ENCODE measurements around the gene ENDOU.

Gene ENDOU

DNA sequence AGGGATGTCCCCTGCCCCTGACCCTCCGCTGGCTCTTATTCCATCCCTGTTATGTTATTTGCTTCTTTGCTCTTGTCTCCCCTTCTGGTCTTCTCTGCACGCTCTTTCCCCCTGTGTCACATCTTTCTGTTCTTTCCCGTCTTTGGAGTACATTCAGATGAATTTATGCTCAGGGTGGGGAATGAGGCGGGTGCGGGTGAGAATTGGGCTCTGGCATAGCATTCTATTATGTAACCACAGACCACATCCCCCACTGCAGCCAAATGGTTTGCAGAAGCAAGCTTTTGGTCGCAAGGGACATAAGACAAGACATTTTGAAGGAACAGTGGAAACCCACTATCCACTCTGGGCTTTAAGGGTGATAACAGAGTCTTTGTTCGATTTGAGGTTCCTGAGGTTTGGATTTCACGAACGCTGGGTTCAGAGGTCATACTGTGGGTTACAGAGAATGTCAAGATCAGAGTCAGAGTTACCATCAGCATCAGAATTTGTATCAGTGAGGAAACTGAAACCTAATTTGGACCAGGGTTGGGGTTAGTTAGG lies 3.8 kb downstream of the ENDOU start:
- no peak for DNase-seq (ENCODE audit: low read depth)

DNA sequence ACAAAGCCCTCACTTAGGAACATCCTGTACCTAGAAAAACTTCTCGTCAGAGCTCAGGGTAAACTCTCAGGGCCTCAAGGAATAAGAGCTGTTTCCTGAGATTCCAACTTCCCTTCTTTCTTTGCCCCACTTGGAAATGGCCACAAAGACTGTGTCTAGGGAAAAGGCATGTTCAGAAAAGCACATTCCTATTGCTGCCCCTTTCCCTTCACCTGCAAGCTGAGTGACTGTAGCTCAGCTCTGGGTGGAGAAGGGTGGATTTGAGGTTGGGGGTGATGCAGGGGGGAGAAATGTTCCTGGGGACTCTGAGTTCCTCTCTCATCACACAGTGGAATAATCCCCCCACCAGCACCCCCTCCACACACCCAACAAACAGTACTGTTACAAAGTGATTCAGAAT lies 6.8 kb downstream of the ENDOU start:
- no peak for DNase-seq (ENCODE audit: low read depth)

DNA sequence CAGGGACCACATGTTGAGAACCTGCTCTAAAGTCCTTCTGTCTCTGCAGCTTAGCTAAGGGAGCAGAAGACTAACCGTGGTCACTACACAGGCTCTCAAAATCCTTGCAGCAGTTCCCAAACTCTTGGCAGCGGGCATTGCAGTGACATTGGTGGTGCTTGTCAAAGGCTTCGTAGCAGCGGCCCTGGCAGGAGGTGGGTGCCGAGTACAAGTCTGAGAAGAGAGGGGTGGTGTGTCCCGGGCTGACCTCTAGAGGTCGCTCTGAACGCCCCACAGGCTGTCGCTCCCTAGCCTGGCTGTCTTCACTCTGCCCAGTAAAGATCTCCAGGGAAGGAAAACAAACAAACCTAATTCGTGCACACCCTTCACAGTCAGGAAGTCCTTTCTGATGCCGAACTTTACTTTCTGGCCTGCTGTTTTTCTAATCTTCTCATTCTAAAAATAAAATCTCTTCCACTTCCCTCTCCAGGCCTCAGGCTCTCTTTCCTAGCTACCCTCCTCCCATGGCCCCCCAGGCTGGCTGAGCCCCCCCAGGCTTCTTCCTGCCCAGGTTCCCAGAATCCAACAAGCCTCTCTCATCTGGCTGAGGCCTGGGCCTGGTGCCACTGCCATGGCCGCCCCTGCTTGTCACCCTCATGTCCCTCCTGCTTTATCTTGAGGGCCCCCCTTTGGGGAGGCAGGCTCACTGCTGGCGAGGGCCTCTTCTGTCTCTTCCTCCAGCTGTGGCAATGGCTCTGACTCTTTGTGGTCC lies 7.7 kb downstream of the ENDOU start:
- DNase-seq (ENCODE audit: low read depth), result no peak

DNA sequence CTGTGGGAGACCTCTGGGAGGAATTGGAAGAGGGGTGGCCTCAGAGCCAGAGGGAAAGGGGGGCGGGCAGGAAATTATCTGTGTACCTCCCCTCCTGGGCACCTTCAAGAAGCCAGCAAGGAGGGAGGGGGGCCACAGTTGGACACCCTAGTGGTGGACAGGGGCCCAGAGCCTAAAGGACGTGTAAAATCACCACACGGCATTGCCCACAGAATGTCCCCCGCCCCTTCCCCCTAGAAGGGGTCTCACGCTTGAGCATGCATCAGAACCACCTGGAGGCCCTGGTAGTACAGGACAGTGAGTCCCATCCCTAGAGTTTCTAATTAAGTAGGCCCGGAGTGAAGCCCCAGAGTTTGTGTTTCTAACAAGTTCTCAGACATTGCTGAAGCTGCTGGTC lies 8.2 kb downstream of the ENDOU start:
- no peak for DNase-seq (ENCODE audit: low read depth)

DNA sequence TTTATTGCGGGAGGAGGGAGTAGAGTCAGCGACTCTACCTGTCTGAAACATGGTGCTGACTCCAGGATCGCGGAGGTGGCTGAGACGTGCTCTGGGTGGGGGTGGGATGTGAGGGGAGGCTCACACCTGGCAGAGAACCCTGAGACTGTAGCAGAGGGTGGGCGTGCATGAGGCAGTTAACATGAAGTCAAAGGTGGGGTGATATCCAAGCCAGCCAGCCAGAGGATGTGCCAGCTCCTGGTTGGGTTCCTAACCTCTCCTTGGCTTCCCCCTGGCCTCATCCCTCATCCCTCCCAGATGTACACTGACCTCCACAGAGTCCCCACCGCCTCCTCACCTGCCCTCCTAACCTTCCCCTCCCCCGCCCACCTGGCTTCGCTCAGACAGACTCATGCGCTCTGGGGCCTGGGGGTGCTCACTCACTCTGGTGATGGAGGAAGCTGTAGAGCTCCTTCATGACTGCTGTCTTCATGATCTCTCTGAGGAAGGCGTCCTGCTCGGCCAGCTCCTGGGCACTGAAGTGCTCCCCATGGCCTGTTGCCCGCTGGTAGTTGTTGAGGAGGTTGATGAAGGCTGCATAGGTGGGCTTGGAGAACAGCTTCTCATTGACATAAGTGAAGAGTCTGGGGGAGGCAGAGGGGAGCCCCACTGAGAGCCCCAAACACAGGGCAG lies 9.3 kb downstream of the ENDOU start:
- DNase-seq (ENCODE audit: low read depth), result no peak

DNA sequence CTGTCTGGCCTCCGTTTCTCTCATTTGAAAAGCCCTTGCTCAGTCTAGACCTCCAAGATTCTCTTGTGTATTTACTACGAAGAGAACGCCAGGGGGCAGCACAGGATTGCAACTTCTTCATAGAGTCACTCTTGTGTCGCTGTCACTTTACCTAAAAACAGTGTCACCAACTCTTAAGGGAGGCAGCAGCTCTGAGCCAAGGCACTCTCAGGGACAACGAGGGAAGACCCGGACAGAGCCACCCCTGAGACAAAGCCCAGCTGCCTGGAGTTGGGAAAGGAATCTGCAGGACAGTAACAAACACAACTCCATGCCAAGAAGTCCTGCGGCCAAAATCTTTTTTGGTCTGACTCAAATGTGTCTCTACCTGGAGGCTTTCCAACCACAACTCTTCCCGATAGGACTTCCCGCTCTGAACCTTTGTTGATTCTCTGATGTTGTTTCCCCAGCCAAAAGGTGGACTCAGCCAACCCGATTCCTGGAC lies 9.9 kb downstream of the ENDOU start:
- peak; percentile 62 for DNase-seq (ENCODE audit: low read depth)

DNA sequence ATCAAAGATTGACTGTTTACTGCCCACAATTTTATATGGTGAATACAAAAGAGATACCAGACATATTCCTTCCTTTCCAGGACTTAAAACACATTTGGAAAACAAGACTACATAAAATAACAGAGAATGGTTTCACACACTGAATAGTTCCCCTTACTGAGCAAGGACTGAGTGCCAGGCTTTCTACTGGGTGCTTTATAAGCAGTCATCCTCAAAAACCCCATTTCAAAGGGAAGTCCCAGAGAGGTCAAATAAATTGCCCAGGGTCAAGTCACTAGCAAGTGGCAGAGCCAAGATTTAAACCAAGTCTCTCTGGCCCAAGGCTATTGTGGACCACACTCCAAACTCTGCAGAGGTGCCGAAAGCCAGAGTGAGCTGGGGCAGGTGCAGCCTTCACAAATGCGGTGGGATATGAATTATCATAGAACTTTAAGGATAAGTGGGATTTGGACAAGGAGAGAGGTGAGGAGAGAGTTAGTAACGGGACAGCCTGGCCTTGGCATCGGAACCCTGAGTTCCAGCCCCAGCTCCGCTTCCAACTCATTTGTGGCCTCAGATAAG lies 10.4 kb downstream of the ENDOU start:
- DNase-seq (ENCODE audit: low read depth), result no peak

DNA sequence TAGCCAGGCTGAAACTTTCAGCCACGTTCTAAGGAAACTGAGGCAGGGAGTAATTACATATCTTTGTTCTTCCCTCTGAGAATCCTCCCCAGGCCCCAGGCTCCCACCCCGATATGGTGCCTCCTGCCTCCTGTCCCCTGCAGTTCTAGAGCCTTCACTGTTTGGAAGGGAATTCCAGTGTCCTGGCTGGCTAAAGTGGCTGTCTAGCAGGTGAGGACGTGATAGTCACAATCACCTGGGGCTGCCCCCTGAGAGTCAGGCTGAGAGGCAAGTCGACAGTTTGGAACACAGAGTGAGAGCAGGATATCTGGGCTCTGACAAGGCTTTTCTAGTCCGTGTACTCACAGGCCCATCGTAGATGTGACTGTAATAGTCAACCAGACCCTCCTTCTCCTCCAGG lies 13.1 kb downstream of the ENDOU start:
- DNase-seq (ENCODE audit: low read depth), result no peak

DNA sequence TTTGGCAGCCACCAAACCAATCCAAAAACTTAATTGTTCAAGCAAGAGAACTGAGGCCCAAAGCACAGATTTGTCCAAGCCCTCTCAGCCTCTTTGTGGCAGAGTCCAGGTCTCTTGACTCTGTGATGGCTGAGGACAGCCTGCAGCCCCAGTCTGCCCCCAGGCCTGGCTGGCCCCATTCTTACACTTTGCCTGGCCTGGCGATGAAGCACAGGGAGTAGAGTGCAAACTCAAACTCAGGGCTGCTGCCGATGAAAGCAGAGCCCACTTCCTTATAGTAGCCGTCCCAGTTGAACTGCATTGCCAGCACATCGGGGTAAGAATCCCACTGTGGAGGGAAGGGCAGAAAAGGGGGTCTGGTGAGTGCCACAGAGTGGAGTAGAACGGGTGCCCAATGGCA lies 13.8 kb downstream of the ENDOU start:
- DNase-seq (ENCODE audit: low read depth), result no peak

DNA sequence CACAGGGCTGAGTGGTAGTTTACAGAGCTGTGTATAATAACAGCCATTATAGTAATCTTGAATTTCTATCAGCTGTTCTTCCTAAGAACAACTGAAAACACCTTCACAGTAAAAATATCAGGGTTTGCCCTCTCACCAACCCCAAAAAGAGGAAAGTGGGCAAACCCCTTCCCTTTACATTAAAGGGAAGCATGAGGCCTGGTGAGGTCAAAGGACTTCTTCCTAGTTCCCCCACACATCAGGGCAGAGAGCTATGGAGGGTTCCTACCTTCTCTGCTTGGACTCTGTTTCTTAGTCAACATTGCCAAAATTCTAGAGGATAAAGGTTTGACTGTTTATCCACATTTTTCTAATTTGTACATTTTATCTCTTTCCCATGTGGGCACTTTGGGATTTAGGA lies 15.0 kb downstream of the ENDOU start:
- no peak for DNase-seq (ENCODE audit: low read depth)

DNA sequence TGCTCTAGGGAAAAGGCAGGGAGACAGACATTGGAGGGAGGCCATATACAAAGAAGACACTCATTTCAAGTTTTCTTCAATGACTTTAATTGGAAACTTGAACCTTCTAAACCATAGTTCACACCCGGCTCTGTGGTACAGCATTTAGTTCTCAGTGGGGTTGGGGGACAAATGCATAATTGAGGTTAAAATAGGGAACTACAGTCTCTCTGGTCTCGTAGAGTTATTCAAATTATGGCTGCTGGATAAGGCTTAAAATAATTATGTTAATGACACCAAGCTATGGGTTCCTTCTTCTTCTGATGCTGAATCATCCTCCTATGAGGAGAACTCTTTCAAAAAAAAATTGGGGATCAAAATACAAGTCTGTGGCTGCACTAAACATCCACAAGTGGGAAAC lies 15.6 kb downstream of the ENDOU start:
- DNase-seq (ENCODE audit: low read depth), result no peak

DNA sequence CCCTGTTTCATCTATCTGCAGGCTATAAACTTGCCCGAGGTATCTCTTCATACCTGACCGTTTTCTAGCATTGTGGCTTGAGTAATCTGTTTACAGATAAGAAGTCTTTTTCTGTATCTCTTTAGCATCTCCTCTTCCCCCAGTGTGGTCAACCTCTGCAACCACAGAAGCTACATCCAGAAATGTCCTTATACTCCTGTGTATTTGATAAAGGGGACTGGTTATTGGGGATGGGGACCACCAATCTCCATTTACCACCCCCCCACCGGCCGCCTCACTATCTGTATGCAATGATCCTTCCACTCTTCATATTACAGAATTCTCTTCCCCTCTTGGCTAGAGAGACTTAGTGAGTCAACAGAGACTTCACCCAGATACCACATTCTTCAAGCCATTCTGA lies 16.1 kb downstream of the ENDOU start:
- no peak for DNase-seq (ENCODE audit: low read depth)

DNA sequence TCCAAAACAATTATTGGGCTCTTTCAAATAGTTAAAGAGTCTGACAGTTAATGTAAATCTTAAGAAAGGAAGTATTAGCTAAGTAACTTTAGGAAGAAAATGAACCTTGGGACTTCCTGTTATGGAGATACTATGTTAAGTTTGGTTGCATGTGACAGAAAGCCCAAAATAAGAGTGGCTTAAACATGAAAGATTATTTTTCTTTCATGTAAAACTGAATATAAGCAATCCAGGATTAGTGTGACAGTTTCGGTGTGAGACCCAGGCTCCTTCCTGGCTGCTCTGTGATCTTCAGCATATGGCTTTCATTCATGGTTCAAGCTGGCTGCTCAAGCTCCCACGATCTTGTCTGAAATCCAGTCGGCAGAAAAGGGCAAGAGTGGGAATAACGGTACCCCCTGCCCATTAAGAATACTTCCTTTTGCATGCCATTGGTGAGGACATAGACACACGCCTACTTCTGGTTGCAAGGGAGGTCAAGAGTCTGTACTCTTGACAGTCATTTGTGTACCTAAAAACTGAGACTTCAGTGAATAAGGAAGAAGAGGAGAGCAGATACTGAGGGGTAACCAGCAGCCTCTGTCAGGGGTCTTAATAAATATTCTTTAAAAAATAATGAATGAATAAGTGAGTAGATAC lies 17.3 kb downstream of the ENDOU start:
- DNase-seq (ENCODE audit: low read depth), result no peak

DNA sequence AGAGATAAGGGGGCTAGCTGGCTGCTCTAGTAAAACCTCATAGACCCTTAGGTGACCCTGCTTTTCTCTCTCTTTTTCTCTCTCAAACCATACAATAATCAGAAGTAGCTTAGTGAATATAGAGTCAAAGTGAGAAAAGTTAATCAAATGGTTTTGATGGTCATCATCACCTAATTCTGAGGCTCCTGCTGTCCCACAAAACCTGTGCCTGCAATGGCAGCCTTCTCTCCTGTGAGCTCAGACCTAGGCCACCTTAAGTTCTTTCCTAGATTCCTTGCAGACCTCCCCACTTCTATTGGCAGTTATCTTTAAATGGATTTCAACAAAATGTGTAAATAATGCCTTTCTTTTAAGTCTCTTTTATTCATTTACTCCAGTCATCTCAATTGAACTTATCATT lies 17.9 kb downstream of the ENDOU start:
- DNase-seq (ENCODE audit: low read depth), result no peak

DNA sequence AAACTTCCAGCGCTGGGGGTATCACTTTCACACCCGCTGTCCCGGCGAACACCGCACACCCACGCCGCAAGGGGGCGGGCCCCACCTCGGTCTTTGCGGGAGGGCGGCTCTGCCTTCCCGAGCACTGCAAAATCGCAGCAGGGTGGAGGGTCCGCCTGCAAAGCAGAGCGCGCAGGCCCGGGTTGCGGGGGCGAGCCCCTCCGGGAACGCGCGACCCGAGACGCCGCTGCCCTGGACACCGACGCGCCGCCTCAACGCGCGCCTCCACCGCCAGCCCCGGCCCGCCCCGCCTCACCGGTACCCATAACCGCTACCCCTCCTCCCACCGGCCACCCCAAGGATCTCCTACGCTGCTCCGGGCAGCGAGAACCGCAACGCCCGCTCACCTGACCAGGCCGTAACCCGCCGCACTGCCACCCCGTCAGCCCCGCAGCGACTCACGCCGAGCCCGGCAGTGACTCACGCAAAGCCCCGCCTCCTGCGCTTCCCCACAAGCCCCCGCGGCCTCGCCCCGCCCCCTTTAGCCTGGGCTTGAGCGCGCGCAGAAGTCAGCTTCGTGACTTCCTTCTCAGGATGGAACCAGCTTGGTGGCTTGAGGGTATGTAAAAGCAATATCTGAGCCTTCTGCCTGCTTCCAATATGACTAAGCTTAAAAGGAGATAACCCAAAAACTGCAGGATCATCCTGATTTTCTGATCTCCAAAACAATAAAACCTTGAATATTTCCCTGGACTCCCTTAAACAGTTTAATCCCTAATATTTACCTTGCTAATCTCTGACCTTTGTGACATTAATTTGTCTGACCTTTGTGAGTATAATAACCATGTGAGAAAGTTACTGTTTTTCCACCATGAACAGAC lies 19.5 kb downstream of the ENDOU start, which contains the start of gene RPAP3:
RPAP3 (minus strand) TSS at position 465 of the 860 bp plus-strand sequence. CDS start 3,190 bp downstream, outside the sequence.
- peak; percentile 94 for DNase-seq (ENCODE audit: low read depth)

DNA sequence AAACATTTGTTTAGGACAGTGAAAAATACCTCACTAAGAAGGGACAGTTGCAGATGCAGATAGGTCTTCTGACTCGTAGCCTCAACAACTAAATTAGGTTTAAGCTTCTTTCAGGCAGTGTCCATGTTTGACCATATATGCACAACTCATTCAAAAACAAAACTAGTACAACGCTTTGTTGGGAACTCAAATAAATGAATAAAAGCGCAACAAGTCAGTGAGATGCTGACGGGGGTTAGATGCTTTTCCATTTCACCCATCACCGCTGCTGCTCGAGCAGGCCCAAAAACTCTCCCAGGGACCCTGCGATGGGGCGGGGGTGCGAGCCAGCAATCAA lies 20.1 kb downstream of the ENDOU start:
- no peak for DNase-seq (ENCODE audit: low read depth)

DNA sequence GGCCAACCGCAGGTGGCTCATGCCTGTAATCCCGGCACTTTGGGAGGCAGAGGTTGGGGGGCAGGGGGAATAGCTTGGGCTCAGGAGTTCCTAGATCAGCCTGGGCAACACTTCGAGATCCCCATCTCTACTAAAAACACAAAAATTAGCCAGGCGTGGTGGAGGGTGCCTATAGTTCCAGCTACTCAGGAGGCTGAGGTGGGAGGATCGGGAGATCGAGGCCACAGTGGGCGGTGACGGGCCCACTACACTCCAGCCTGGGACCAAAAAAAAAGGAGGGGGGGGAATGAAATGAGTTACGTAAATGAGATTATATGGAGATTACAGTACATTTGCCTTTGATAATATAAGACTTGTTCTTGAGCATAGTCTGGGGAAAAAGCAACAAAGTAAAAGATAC lies 20.6 kb downstream of the ENDOU start:
- DNase-seq (ENCODE audit: low read depth), result no peak

DNA sequence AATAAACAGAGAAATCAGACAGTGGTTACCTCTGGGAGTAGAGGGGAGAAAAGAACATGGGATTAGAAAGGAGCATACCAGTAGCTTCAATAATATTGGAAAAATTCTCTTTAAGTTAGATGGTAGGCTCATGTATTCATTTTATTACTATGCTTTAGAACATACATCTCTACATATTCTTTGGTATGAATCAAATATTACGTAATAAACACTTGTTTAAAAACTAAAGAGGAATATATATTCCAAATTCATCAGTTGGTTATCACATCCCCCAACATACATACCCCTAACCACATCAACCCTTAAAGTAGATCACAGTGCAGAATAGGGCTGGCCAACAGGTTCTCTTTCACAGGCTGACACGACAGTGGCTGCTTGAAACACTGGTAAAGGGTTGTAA lies 25.0 kb downstream of the ENDOU start:
- DNase-seq (ENCODE audit: low read depth), result no peak

DNA sequence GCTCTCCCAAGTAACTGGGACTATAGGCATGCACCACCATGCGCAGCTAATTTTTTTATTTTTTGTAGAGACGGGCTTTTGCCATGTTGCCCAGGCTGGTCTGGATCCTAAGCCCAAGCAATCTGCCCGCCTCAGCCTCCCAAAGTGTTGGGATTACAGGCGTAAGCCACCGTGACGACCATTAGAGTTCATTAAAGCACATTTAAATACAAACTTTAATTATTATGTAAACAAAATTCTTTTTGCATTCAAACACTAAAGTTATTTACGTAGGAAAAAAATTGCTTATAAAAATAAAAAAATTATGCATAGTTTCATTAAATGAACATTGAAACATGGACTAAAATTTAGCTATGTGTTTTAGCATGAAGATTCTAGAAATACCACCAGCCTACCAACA lies 26.7 kb downstream of the ENDOU start:
- no peak for DNase-seq (ENCODE audit: low read depth)

DNA sequence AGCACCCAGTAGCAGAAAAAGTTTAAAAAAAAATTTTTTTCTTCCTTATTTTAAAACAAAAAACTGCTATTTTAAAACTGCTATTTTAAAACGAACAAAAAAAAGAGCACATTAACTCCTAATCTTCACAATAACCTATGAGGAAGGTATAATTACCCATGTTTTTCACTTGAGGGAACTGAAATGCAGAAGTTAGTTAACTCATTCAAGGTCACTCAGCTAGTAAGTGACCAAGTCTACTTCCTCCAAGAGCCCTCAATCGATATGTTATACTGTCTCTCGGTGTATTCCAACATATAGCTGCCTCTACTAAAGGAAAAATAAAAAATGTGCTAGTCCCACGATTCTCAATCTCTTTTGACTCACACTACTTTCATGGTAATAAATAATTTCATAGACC lies 27.2 kb downstream of the ENDOU start:
- DNase-seq (ENCODE audit: low read depth), result no peak

DNA sequence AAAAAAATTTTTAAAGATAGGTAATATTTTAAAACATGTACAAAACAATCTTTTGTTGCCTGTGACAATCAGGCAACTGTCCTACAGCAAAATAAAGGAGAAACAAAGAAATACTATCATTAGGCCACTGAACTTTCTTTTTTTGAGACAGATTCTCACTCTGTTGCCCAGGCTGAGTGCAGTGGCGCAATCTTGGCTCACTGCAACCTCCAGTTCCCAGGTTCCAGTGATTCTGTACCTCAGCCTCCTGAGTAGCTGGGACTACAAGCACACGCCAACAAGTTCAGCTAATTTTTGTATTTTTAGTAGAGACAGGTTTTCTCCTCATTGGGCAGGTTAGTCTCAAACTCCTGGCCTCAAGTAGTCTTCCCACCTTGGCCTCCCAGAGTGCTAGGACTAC lies 36.1 kb downstream of the ENDOU start:
- DNase-seq (ENCODE audit: low read depth), result no peak

DNA sequence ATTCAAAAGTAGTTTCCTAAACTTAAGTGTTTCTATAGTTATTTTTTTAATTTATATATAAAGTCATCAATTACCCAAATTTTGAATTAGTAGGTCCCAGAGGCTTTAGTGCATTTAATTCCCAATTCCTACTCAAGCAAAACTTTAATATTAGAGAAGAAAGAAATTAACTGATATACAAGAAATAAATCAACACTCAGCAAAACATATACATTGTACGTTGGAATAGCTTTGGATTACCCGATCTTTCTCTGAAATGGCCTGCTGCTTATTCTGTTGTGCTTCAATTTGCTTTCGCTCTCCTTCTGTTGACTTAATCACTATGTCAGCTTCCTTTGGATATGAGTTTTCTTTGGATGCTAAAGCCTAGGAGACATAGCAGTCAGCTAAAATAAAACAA lies 37.7 kb downstream of the ENDOU start:
- DNase-seq (ENCODE audit: low read depth), result no peak

All from activated T-helper 1 cell treated with Interleukin-2 at 50 U/mL for 16 hours (primary cell).